Esophagus muscularis mucosa (tissue), 4 donors: ENCODE data around the gene SPATA6L.

Experiments used
- CTCF ChIP-seq, 3 experiments: fragments of 200-600 bp in 2 of 3; fragments of 450-650 bp in 1 of 3; sonication (generic) in 2 of 3; IDR thresholded peaks; one replicate each; pipeline ENCODE4 v1.5.1; 2017 to 2019; ENCODE audit warnings: antibody characterized with exemption in 3 of 3, mild to moderate bottlenecking in 2 of 3, moderate library complexity in 1 of 3
- EP300 ChIP-seq: sonication (generic); formaldehyde crosslinking; IDR thresholded peaks from one replicate; pipeline ENCODE4 v1.6.1; 2017; ENCODE audit warnings: antibody characterized with exemption
- POLR2A ChIP-seq: fragments of 450-650 bp; IDR thresholded peaks from one replicate; pipeline ENCODE4 v1.6.1; 2017; ENCODE audit warnings: antibody characterized with exemption, moderate library complexity, mild to moderate bottlenecking, low read depth
- POLR2AphosphoS5 ChIP-seq, 2 donors: sonication (generic); formaldehyde crosslinking; IDR thresholded peaks; one replicate each; pipeline ENCODE4 v1.6.1; 2017; ENCODE audit warnings: antibody characterized with exemption in 2 of 2

- TF ChIP-seq EP300 (no peak), POLR2AphosphoS5 (IDR thresholded peaks at IDR 0.05) (no peak), POLR2A (no peak), CTCF (IDR thresholded peaks at IDR 0.05) (no peak)
Measured at GRCh38 chr9:4669890-4670289, 3.6 kb upstream of the SPATA6L start.
